Measurements from ENCODE around the gene GABBR2. TPM values are rescaled to one million over a fixed set of nuclear protein-coding genes. Genes with fewer than 3 reads are reported as not detected.

Gene GABBR2
- total RNA-seq, 1 donor from 2014 or later = not detected

DNA sequence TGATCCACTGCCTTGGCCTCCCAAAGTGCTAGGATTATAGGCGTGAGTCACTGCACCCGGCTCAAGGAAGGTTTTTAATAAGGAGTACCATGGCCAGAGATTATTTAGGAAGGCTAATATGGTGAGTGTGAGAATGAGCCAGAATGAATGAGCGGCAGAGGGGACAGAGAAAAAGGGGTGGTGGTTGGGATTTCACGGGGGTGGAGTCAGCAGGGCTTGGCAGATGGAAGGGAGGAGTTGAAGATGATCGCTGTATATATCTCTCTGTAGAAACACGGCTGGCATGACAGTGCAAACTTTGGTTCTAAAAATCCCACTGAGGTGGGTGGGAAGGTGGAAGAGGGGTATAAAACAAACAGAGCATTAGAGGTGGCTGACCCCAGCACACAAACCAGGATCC lies 276.6 kb downstream of the GABBR2 start:
- DNase-seq (ENCODE audit: extremely low spot score, unreplicated experiment) = no peak
- Mint-ChIP-seq H3K4me3 (ENCODE audit: unreplicated experiment) (no peak overlapping the region), H3K36me3 (ENCODE audit: unreplicated experiment) (no peaks in the 10 kb centered on the region), H3K9me3 (ENCODE audit: unreplicated experiment) (no peaks in the 10 kb centered on the region), H3K27ac (ENCODE audit: unreplicated experiment) (no peak overlapping the region), H3K4me1 (ENCODE audit: unreplicated experiment) (no peaks in the 10 kb centered on the region), H3K27me3 (ENCODE audit: unreplicated experiment) (no peaks in the 10 kb centered on the region)
- TF ChIP-seq, protein P1, sequence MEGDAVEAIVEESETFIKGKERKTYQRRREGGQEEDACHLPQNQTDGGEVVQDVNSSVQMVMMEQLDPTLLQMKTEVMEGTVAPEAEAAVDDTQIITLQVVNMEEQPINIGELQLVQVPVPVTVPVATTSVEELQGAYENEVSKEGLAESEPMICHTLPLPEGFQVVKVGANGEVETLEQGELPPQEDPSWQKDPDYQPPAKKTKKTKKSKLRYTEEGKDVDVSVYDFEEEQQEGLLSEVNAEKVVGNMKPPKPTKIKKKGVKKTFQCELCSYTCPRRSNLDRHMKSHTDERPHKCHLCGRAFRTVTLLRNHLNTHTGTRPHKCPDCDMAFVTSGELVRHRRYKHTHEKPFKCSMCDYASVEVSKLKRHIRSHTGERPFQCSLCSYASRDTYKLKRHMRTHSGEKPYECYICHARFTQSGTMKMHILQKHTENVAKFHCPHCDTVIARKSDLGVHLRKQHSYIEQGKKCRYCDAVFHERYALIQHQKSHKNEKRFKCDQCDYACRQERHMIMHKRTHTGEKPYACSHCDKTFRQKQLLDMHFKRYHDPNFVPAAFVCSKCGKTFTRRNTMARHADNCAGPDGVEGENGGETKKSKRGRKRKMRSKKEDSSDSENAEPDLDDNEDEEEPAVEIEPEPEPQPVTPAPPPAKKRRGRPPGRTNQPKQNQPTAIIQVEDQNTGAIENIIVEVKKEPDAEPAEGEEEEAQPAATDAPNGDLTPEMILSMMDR (IDR thresholded peaks at IDR 0.05) = no peak

DNA sequence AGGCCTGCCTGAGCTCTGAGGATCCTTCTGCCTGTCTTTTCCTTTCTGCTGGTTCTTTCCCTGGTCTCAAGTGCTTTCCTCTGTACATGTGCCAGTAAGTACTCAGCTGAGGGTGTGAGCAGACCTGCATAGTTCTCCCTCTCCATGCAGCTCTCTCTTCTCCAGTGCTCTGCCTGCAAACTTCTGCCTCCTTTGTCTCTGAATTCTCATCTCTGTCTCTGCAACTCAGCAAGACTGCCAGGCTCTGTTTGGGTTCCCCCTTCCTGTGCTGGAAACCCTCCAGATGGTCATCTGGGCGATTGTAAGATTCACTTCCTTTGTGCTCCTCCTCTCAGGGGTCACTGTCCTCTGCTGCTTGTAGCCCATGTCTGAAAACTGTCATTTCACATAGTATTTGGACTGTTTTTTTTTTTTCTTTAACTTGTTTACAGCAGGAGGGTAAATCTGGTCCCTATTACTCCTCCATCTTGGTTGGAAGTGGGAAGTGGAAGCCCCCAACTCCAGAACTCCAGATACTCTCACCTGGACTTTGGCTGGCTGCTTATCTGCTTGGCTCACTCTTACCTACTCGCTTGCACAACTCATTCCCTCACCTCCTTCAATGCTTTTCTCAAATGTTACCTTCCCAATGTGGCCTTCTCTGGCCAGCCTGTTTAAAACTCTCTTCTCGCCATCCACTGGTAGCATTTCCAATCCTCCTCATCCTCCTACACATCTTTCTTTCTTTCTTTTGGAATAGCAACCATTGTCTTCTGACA lies 278.0 kb downstream of the GABBR2 start:
- Mint-ChIP-seq H3K4me3 (ENCODE audit: unreplicated experiment) (no peak overlapping the region), H3K4me1 (ENCODE audit: unreplicated experiment) (no peaks in the 10 kb centered on the region), H3K36me3 (ENCODE audit: unreplicated experiment) (no peaks in the 10 kb centered on the region), H3K9me3 (ENCODE audit: unreplicated experiment) (no peaks in the 10 kb centered on the region), H3K27ac (ENCODE audit: unreplicated experiment) (no peak overlapping the region), H3K27me3 (ENCODE audit: unreplicated experiment) (no peaks in the 10 kb centered on the region)
- no peak for DNase-seq (ENCODE audit: extremely low spot score, unreplicated experiment)
- TF ChIP-seq, protein P1 (IDR thresholded peaks at IDR 0.05) = no peak

DNA sequence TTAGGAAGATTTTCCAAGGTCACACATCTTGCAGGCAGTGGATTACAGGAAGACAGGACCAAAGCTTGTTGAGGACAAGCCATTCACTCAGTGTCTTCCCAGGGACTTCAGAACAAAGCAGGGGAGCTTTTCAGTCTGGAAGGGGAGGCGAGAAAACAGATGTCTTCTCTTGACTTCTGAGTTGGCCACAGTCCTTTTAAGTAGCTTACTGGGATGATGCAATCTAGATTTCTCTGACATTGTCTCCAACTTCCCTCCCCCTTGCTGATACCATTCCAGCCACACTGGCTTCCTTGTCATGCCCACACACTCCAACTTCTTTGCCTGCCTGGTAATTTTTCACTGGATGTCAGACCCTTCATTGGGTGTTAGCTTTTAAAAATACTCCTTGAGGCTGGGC lies 279.1 kb downstream of the GABBR2 start:
- H3K4me3 Mint-ChIP-seq (ENCODE audit: unreplicated experiment) = no peak overlapping the region
- no peaks in the 10 kb centered on the region for H3K36me3 Mint-ChIP-seq (ENCODE audit: unreplicated experiment)
- H3K9me3 Mint-ChIP-seq (ENCODE audit: unreplicated experiment) = no peaks in the 10 kb centered on the region
- H3K4me1 Mint-ChIP-seq (ENCODE audit: unreplicated experiment) = no peaks in the 10 kb centered on the region
- TF ChIP-seq, protein P1 (IDR thresholded peaks at IDR 0.05) = no peak
- H3K27ac Mint-ChIP-seq (ENCODE audit: unreplicated experiment) = no peak overlapping the region
- DNase-seq (ENCODE audit: extremely low spot score, unreplicated experiment) = no peak
- no peaks in the 10 kb centered on the region for H3K27me3 Mint-ChIP-seq (ENCODE audit: unreplicated experiment)

DNA sequence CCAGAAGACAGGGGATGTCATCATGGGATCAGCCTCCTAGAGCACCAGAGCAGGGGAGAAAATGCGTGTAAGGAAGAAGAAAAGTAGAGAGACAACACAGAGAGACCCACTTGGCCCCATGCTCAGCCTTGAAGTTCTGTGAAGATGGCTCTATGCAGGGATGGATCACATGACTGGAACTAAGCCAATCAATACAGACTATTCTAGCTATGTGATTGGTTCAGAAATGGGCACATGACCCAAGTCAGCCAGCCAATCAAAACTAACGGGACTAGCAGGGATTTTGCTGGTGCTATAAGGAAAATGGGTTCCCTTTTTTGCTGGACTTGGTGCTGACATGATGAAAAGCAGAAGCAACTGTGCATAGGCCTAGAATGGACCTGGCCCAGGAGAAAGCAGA lies 280.3 kb downstream of the GABBR2 start:
- Mint-ChIP-seq H3K4me3 (ENCODE audit: unreplicated experiment) (no peak overlapping the region), H3K9me3 (ENCODE audit: unreplicated experiment) (no peaks in the 10 kb centered on the region), H3K27me3 (ENCODE audit: unreplicated experiment) (no peaks in the 10 kb centered on the region), H3K27ac (ENCODE audit: unreplicated experiment) (no peak overlapping the region), H3K4me1 (ENCODE audit: unreplicated experiment) (no peaks in the 10 kb centered on the region), H3K36me3 (ENCODE audit: unreplicated experiment) (no peaks in the 10 kb centered on the region)
- TF ChIP-seq, protein P1 (IDR thresholded peaks at IDR 0.05) = no peak
- DNase-seq (ENCODE audit: extremely low spot score, unreplicated experiment) = no peak

DNA sequence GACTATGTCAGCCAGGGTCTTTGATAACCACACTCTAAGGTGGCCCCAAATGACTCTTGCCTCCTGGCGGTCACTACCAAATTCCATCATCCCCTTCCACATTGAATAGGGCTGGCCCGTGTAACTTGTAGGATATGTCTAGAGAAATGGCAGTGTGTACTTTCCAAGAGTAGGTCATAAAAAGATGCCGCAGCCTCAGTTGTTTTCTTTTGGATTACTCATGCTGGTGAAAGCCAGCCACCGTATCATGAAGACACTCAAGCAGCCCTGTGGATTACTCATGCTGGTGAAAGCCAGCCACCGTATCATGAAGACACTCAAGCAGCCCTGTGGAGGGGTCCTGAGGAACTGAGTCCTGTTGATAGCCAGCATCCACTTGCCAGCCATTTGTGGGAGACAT lies 281.2 kb downstream of the GABBR2 start:
- H3K4me3 Mint-ChIP-seq (ENCODE audit: unreplicated experiment) = no peak overlapping the region
- no peaks in the 10 kb centered on the region for H3K9me3 Mint-ChIP-seq (ENCODE audit: unreplicated experiment)
- H3K27ac Mint-ChIP-seq (ENCODE audit: unreplicated experiment) = no peak overlapping the region
- H3K4me1 Mint-ChIP-seq (ENCODE audit: unreplicated experiment) = no peaks in the 10 kb centered on the region
- no peak for DNase-seq (ENCODE audit: extremely low spot score, unreplicated experiment)
- no peaks in the 10 kb centered on the region for H3K36me3 Mint-ChIP-seq (ENCODE audit: unreplicated experiment)
- no peaks in the 10 kb centered on the region for H3K27me3 Mint-ChIP-seq (ENCODE audit: unreplicated experiment)
- TF ChIP-seq, protein P1 (IDR thresholded peaks at IDR 0.05) = no peak
